ENCODE measurements around the gene FBXL13.
"Not testable (repeated sequence)": the region's sequence is repeated elsewhere in the genome, so short reads cannot be mapped to it uniquely, and the experiment has no call there.

The FBXL13 gene

DNA sequence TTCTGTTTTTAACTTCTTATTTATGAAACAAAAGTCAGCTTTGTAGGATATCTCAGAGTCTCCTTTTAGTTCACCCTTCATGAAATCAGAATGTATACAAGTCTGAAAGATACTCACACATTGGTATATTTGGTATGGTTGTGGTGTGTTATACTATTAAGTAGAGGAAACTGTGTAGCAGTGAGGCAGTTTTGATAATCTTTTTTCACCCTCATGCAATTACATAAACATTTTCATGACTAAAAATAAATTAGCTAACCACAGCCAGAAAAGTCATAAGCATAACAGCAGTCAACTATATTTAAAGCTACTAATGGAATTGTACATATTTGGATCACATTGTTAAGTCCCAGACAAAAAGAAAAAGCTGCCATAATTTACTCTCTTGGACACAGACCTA lies 263.7 kb downstream of the FBXL13 start:
- DNase-seq = no peak

DNA sequence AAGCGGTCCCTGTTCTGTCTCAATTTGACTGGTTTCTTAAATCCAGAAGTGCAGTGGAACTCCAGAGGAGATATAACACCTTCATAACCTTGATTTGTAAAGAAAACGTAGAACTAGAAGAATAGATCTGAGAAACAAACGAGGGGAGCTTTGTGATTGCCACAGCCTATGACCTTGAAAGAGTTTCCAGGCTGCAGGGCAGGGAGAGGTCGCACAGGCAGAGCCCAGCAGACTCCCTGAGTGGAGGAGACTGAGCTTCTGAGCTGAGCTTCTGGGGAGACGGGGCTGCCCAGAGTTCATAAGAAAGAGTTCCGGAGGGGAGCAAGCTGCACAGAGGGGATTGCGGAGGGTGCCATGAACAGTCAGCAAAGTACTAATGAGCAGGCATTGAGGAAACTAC lies 268.0 kb downstream of the FBXL13 start:
- no peak for DNase-seq

DNA sequence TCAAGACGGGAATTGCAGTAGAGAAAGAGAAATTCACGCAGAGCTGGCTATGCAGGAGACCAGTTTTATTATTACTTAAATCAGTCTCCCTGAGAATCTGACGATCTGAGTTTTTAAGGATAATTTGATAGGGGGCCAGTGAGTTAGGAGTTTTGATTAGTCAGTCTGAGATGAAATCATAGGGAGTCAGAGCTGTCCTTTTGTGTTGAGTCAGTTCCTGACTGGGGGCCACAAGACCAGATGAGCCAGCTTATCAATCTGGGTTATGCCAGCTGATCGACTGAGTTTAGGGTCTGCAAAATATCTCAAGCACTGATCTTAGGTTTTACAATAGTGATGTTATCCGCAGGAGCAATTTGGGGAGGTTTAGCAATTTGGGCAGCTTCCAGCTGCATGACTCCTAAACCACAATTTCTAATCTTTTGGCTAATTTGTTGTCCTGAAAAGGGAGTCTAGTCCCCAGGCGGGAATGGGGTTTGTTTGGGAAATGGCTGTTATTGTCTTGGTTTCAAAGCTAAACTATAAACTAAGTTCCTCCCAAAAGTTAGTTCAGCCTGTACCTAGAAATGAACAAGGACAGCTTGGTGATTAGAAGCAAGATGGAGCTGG lies 278.5 kb downstream of the FBXL13 start:
- DNase-seq = not testable (repeated sequence)

DNA sequence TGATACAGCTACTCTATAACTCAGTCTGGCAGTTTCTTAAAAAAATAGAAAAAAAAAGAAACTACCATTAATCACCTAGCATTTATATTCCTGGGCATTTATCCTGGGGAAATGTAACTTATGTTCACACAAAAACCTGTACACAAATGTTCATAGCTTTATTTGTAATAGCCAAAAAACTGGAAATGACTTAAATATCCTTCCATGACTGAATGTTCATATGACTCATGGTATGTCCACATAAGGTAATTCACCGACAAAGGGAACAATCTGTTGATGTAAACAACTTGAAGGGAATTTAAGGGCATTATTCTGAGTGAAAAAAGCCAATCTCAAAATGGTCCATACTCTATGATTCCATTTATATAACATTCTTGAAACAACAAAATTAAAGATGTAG lies 280.0 kb downstream of the FBXL13 start:
- DNase-seq = not testable (repeated sequence)

DNA sequence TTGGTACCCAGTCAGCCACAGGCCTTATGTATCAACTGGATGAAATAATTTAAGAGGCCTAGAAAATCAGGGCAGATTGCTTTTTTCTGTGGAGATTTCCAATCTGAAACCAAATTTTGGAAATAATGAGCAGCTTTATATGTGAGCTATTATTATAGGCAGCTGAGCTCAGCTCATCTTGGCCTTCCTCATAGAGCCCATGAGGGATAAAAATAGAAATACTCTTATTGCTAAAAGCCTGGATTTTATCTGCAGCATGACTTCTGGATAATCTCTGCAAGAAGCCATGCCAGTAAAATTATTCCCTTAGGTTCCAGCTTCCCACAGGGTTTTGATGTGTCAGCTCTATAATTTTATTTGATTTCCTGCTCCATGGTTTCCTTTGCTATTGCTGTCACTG lies 282.8 kb downstream of the FBXL13 start:
- not testable (repeated sequence) for DNase-seq

DNA sequence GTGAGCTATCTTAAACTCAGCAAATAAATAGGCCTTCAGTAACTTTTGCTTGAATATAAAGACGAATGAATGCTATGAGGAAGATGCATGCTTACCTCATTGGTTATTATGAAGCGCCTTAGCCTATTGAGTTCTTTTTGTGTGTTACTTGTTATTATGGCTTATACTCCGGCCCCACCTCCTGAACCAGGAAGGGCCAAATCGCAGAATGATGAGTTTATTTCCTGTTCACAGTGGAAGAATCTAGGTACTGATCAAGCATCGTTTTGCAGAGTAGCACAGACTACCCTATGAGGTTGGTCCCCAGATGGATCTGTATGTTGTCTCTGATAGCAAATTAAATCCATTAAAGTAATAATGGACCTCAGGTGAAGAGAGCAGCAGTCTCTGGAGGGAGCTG lies 283.2 kb downstream of the FBXL13 start:
- DNase-seq = not testable (repeated sequence)

DNA sequence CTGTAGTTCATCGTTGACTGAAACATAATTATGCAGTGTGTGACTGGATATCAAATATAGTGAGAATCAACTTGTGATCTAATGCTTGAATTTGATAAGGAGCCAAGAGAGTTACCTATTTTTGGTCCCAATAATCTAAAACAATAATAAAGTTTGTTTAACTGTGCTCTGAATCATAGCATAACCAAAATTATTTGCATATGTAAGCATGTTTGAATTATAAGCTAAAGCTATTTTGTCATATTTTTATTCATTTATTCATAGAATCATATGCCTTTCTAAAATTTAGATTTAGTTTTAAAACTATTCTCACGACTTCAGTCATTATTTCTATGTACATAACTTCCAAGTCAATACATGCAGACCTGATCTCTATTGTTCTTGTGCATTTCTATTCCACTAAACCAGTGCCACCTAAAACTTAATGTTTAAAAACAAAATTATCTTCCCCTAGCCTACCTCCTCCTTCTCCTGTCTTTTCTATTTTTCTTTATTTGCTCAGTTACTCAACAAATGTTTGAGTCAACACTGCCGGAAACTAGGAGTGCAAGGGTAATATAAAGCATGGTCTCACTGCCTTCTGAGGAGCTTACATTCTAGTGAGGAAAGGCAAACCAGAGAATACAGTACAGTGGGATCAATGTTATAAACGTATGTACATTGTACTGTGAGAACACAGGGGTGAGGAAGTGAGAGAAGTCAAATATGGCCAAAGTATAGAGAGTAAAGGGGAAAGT lies 284.1 kb downstream of the FBXL13 start:
- DNase-seq = not testable (repeated sequence)

DNA sequence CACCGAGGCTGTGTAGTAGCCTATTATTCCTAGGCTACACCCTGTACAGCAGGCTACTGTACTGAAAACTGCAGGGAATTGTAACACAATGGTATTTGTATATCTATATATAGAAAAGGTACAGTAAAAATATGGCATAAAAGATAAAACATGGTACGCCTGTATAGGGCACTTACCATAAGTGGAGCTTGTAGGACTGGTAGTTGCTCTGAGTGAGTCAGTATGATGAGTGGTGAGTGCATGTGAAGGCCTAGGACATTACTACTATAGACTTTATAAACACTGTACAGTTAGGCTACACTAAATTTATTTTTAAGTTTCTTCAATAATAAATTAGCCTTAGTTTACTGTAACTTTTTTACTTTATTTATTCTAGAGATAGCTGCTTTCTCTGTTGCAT lies 285.8 kb downstream of the FBXL13 start:
- not testable (repeated sequence) for DNase-seq

DNA sequence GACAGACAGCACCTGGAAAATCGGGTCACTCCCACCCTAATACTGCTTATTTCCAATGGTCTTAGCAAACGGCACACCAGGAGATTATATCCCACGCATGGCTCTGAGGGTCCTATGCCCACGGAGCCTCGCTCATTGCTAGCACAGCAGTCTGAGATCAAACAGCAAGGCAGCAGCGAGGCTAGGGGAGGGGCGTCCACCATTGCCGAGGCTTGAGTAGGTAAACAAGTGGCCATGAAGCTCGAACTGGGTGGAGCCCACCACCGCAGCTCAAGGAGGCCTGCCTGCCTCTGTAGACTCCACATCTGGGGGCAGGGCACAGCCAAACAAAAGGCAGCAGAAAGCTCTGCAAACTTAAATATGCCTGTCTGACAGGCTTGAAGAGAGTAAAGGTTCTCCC lies 293.7 kb downstream of the FBXL13 start:
- DNase-seq = not testable (repeated sequence)

DNA sequence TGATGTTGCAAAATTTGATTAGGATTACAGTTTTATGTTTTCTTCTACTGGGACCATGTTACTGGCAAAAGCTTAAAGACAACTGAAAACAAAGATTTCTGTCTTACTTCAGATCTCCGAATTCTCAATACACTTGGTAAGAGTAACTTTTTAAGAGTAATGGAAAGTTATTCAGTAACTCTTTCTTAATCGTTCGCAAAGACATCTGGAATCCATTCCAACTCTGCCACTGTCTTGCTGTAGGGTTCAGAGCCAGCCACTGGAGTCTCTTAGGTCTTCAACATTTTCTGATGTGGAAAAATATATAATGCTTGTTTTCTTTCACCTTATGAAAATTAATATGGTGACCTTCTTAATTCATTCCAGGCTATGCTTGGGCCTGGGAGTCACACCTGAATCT lies 295.9 kb downstream of the FBXL13 start:
- not testable (repeated sequence) for DNase-seq

DNA sequence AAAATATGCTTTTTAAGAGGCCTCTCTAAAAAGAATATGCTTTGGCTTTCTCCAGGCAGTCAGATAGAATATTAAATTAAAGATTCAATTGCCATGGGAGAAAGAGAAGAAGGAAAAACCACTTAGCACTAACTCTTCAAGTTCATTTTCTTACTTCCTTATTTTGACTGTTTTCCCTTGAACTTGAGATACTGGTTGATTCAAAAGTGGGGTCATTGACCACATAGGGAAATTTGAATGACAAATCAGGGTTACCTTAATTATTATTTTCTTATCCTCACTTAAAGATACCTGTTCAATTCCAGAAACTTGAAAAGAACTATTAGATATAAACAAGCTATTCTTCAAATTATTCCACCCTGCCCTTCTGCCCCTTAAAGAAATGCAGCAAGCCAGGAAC lies 298.4 kb downstream of the FBXL13 start:
- DNase-seq = not testable (repeated sequence)

DNA sequence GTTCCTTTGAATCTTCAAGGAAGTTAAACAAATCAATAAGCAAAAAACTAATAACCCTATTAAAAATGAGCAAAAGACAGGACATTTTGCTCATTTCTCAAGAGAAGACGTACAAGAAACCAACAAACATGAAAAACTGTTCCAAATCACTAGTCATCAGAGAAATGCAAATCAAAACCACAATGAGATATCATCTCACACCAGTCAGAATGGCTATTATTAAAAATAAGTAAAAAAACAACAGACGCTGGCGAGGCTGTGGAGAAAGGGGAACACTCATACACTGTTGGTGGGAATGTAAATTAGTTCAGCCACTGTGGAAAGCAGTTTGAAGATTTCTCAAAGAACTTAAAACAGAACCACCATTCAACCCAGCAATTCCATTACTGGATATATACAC lies 304.1 kb downstream of the FBXL13 start:
- DNase-seq = not testable (repeated sequence)

DNA sequence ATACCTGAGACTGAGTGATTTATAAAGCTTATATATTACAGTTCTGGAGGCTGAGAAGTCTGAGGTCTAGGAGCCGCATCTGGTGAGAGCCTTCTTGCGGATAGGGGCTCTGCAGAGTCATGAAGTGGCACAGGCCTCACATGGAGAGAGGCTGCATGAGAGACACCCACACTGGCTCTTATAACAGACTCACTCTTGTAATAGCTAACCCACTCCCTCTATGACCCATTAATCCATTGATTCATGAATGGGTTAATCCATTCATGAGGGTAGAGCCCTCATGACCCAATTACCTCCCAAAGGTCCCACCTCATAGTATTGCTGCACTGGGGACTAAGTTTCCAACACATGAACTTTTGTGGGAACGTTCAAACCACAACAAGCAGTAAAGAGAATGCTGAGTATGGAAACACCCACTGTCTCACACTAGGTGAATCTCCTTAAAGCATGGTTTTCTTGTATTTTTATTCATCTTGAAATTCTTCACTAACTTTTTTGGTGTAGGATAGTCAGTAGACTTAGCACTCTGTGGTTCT lies 304.9 kb downstream of the FBXL13 start:
- DNase-seq = not testable (repeated sequence)

DNA sequence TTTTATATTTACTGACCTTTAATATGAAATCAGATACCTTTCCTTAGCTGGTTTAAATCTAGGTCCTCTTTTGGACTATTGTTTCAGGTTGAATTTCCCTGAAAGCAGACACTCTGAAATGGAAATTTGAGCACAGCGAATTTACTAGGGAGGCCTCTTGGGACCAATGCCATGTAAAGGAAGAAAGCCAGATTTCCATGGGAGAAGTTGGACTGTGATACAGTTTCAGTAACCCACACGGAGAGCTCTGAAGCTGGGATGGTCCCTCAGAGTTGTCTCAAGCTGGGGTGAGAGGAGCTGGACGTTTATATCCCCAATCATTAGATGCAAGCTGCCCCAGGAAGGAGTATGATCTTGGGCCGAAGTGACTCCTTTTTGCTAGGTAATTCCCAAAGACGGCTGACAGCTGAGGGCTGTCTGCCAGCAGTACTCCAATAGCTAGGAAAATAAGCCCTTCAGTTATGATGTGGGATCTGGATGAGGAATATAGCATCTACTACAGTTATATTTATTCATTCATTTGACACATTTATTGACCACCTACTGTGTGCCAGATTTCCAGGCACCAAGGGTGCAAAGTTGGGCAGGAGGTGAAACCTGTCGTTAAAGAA lies 311.2 kb downstream of the FBXL13 start:
- not testable (repeated sequence) for DNase-seq

Data from NCI-H524 (cell line).